KBM-7 (cell line): ENCODE data around the gene HELQ.

Experiments
- DNase-seq: peaks from one replicate; pipeline ENCODE4 v3.0.0-alpha.2; 2015
- in situ Hi-C: fragments of 300-500 bp; cut with MboI; formaldehyde crosslinking; loops from 2 replicates; pipeline ENCODE4 v1.14.3; 2020; ENCODE audit warnings: low sequenced_read_pairs, low pct_unique_long_range_greater_than_20kb, mixed read lengths

HELQ gene

GRCh38 chr4:83387476-83388312, 67.9 kb downstream of the HELQ start:
- no peak for DNase-seq
- in situ Hi-C loops: no loop called here

DNA sequence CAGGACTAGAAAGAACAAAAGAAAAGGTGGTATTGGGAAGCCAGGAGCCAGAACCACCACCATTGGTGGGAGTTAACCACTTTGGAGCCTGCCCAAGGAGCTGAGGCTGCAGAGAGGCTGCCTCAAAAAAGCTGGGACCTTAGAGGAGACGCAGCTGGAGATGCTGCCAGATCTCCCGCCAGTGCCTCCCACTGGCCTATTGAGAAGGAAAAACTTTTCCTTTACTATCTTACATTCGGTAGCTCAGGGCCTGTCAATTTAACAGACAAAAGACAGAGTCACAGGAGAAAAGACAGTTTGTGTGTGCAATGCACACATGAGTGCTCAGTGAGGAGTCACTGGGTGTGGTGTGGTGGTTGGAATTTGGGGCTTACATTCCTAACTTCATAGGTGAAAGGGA, 68.6 kb downstream of the HELQ start:
- no peak for DNase-seq
- in situ Hi-C loops: no loop called here

GRCh38 chr4:83382850-83383249, 72.8 kb downstream of the HELQ start:
- in situ Hi-C loops: no loop called here
- DNase-seq: no peak

DNA sequence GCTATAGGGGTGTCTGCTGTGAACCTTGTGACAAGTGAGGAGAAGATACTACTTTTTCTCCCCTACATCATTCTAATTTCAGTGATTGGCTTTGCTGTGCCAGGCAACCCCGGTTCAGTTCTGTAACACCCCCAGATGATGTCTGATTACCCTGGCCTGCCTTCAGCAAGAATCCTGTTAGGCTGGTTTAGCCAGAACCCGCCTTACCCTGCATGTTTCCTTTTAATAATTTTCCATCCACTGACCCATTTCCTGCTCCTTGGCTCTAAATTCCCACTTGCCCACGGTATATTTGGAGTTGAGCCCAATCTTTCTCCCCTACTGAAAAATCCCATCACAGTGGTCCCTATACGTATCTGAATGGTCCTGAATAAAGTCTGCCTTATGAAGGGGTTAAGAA, 74.5 kb downstream of the HELQ start:
- in situ Hi-C loops: no loop called here

DNA sequence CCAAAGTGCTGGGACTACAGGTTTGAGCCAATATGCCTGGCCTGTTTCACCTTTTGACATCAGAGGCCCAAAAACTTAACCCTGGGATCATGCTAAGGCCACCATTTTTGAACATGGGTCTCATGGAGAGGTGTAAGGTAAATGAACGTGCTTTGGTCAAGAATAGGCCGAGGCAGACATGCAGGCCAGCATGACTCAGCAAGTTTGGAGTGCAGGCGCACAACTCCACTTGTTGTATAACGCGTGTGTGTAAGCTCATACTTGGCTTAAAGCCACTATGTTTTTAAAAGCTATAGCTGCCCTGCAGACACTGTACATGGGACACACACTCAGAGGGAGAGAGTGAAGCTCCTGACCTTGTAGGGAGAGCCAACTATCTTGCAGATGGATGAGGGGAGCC, 77.2 kb downstream of the HELQ start:
- peak; percentile 29 for DNase-seq
- in situ Hi-C loops: no loop called here

More for the DNA sequence above, 74.5 kb downstream of the HELQ start:
- no peak for DNase-seq

DNA sequence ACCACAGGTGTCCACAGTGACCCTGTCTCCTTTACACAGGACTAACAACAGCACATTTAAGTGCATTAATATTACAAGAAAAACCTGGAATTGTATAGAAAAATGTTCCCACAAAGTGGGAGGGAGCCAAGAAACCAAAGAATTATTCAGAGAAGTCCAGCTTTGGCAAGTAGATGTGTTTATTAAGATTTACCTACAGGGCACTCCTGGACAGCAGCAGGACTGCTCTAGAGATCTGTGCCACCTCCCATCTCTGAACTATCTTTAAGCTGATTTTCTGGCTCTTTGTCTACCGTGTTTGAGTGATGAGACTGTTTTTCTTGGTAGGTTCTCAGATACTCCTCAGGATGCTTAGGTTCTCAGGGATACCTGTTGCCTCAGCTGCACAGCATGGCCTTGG, 82.7 kb downstream of the HELQ start:
- in situ Hi-C loops: no loop called here
- no peak for DNase-seq

DNA sequence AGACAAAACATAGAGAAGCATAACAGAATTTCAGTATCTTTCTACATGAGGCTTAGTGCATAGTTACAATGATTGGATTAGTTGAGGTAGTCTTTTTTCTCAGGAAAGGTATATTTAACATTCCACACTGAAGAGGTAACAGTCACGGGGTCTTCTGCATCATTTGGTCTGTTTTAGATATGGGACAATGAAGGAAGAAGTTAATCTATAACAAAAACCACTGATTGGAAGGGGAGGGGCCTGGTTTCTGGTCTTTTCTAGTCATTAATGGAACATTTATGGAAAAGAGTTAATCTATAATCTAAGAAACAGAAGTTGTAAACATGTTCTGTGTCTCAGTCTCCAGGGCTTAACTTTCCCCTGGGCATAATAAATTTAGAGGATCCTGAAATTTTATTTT, 83.7 kb downstream of the HELQ start:
- in situ Hi-C loops: no loop called here
- DNase-seq: no peak

GRCh38 chr4:83371235-83371634, 84.4 kb downstream of the HELQ start:
- in situ Hi-C loops: no loop called here

GRCh38 chr4:83370640-83370906, 85.0 kb downstream of the HELQ start:
- no peak for DNase-seq
- in situ Hi-C loops: no loop called here

More at GRCh38 chr4:83371235-83371634, 84.4 kb downstream of the HELQ start:
- no peak for DNase-seq

DNA sequence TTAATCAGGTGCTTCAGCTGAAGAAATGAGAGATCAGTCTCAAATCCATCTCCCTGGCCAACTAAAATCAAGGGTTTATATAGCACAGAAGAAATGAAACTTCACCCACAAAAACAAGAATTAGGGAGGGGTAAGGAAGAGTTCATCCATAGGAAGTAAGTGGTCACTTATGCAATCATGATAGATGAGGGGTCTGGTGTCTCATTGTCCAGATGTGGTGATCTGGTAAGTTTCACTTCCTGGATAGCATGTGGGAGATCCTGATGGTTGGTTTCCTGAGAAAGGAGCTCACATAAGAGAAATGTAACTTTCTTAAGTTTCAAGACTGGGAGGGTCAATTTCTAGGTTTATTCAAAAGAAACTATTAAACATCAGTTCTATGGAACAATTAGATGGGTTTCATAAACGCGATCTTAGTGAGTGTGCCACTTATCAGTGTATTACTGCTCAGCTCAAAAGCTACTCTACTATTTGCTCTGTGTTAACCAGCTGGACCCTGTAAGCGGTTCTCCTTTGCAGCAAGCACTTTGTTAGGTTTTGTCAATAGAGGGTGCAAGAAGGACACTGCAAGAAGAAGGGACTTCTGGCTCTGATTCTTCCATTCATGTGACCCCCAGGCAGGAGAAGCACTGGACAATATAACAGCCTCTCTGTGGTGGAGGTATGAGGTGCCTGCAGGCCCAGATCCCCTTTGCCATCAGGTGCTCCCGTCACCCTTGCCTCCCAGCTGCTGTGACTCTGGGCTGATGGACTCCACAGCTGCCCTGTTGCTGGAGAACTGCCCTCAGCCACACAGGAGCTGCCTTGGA, 85.6 kb downstream of the HELQ start:
- in situ Hi-C loops: no loop called here
- peak; percentile 54 for DNase-seq

GRCh38 chr4:83364312-83364711, 91.3 kb downstream of the HELQ start:
- in situ Hi-C loops: no loop called here
- DNase-seq: peak; percentile 72

DNA sequence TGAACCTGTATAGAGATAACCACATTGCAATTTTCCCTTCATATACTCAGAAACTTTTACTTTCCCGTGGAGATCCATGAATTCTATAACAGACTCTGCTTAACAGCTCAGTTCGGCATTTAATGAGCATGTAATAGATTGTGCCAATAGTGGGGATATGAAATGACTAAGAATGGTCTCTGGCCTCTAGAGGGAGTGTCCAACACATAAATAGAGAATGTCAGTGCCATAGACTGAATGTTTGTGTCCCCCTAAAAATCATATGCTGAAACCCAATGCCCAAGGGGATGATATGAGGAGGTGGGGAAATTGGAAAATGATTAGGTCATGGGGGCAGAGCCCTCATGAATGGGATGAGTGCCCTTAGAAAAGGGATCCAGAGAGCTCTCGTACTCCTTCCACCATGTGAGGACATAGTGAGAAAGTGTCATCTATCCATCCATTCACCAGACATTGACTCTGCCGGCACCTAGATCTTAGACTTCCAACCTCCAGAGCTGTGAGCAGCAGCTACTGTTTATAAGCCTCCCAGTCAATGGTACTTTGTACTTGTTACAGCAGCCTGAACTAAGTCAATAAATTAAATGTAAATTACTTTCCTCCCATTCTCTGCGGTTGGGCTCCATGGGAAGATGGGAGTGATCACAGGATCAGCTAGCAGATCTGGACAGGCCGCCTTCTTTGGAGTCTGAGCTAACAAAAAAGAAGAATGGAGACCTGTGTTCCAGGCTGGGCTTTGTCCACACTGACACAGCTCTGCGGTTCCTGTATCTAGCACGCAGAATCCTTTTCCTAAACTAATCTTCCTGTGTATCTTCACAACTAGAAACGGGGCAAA, 92.9 kb downstream of the HELQ start:
- in situ Hi-C loops: no loop called here
- peak; percentile 28 for DNase-seq

- in situ Hi-C loops: no loop called here
- peak; percentile 75 for DNase-seq
Measured at GRCh38 chr4:83361416-83362103, 94.1 kb downstream of the HELQ start.

DNA sequence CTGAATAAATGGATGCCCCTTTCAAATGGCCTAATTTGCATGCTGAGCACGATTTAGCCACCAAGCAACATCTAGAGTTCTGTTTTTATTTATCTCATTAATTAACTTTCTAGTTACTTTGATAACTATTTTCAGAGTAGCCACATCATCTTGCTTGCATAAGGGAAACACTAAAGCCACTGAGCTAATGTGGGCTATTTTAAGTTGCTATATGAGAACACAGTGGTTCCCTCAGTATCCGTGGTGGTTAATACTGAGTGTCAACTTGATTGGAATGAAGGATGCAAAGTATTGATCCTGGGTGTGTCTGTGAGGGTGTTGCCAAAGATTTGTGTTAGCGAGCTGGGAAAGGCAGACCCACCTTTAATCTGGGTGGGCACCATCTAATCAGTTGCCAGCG, 95.6 kb downstream of the HELQ start:
- DNase-seq: no peak
- in situ Hi-C loops: no loop called here

GRCh38 chr4:83358410-83358809, 97.2 kb downstream of the HELQ start:
- no peak for DNase-seq
- in situ Hi-C loops: no loop called here
